ENCODE data around the gene CCDC71.

CCDC71 gene

GRCh38 chr3:49165771-49166751, at the start of gene CCDC71:
Gene CCDC71, minus strand, starts transcription at chr3:49166331. Its CDS starts 2,123 bp downstream, at chr3:49164208.
- peak; percentile 67 for DNase-seq (ENCODE audit: low read depth)

GRCh38 chr3:49213998-49214397, 47.9 kb upstream of the CCDC71 start:
- DNase-seq (ENCODE audit: low read depth): no peak

GRCh38 chr3:49213541-49213943, 47.4 kb upstream of the CCDC71 start:
- no peak for DNase-seq (ENCODE audit: low read depth)

- no peak for DNase-seq (ENCODE audit: low read depth)
Observed at GRCh38 chr3:49199900-49200281, 33.8 kb upstream of the CCDC71 start.

- DNase-seq (ENCODE audit: low read depth): no peak
Observed at GRCh38 chr3:49199239-49199899, 33.2 kb upstream of the CCDC71 start.

- DNase-seq (ENCODE audit: low read depth): no peak
Observed at GRCh38 chr3:49198611-49199230, 32.6 kb upstream of the CCDC71 start.

- DNase-seq (ENCODE audit: low read depth): no peak
Observed at GRCh38 chr3:49198161-49198560, 32.0 kb upstream of the CCDC71 start.

- no peak for DNase-seq (ENCODE audit: low read depth)
Observed at GRCh38 chr3:49191741-49192140, 25.6 kb upstream of the CCDC71 start.

GRCh38 chr3:49183873-49184272, 17.7 kb upstream of the CCDC71 start:
- DNase-seq (ENCODE audit: low read depth): no peak

- no peak for DNase-seq (ENCODE audit: low read depth)
Observed at GRCh38 chr3:49182682-49183081, 16.6 kb upstream of the CCDC71 start.

GRCh38 chr3:49181351-49181750, 15.2 kb upstream of the CCDC71 start:
- no peak for DNase-seq (ENCODE audit: low read depth)

- DNase-seq (ENCODE audit: low read depth): no peak
Observed at GRCh38 chr3:49180116-49180515, 14.0 kb upstream of the CCDC71 start.

GRCh38 chr3:49177073-49177472, 10.9 kb upstream of the CCDC71 start:
- DNase-seq (ENCODE audit: low read depth): no peak

- no peak for DNase-seq (ENCODE audit: low read depth)
Observed at GRCh38 chr3:49175530-49175929, 9.4 kb upstream of the CCDC71 start.

GRCh38 chr3:49174397-49174985, 8.4 kb upstream of the CCDC71 start:
- no peak for DNase-seq (ENCODE audit: low read depth)

- DNase-seq (ENCODE audit: low read depth): no peak
Observed at GRCh38 chr3:49173792-49174170, 7.7 kb upstream of the CCDC71 start.

- DNase-seq (ENCODE audit: low read depth): no peak
Observed at GRCh38 chr3:49173116-49173791, 7.1 kb upstream of the CCDC71 start.

- no peak for DNase-seq (ENCODE audit: low read depth)
Observed at GRCh38 chr3:49172551-49173041, 6.5 kb upstream of the CCDC71 start.

GRCh38 chr3:49171775-49172500, 5.8 kb upstream of the CCDC71 start:
- no peak for DNase-seq (ENCODE audit: low read depth)

GRCh38 chr3:49171119-49171774, 5.1 kb upstream of the CCDC71 start, which contains the start of gene KLHDC8B:
Gene KLHDC8B, plus strand, starts transcription at chr3:49171598. Its CDS starts 1,172 bp downstream, at chr3:49172770.
- DNase-seq (ENCODE audit: low read depth): peak; percentile 68

All from activated T-helper 1 cell treated with Interleukin-2 at 50 U/mL for 16 hours (primary cell).